Neutrophil (primary cell): Measurements from ENCODE around the gene PCGF5.
"Not testable (repeated sequence)": the region's sequence is repeated elsewhere in the genome, so short reads cannot be mapped to it uniquely, and the experiment has no call there.

Source experiments
- H3K27ac ChIP-seq: fragments of 200-600 bp; sonication (generic); 2 replicates; pipeline ENCODE4 v1.5.1; 2016; ENCODE audit warnings: mild to moderate bottlenecking, moderate library complexity
- H3K27me3 ChIP-seq: fragments of 200-600 bp; sonication (generic); 2 replicates; pipeline ENCODE4 v1.6.0; 2016; ENCODE audit warnings: mild to moderate bottlenecking
- H3K36me3 ChIP-seq: fragments of 200-600 bp; sonication (generic); 2 replicates; pipeline ENCODE4 v1.5.1; 2017
- H3K4me1 ChIP-seq, 2 experiments: fragments of 200-600 bp in 1 of 2; sonication (generic) in 1 of 2; 1 replicate in 1 of 2; 2 replicates in 1 of 2; pipeline versions ENCODE4 v1.5.1 to v1.6.1; 2013 to 2016; ENCODE audit warnings: low read depth in 1 of 2, low read length in 1 of 2, mild to moderate bottlenecking in 1 of 2, moderate library complexity in 1 of 2; ENCODE audit not compliant: control insufficient read depth in 1 of 2, insufficient read depth in 1 of 2
- H3K4me3 ChIP-seq, 2 experiments: fragments of 200-600 bp in 1 of 2; sonication (generic) in 1 of 2; 1 replicate in 1 of 2; 2 replicates in 1 of 2; pipeline ENCODE4 v1.5.1; 2013 to 2016; ENCODE audit warnings: low read depth in 1 of 2, low read length in 1 of 2, mild to moderate bottlenecking in 1 of 2, moderate library complexity in 1 of 2
- H3K9me3 ChIP-seq: fragments of 200-600 bp; sonication (generic); 2 replicates; pipeline ENCODE4 v1.5.1; 2016
- CTCF ChIP-seq: fragments of 200-600 bp; sonication (generic); IDR thresholded peaks from 2 replicates; pipeline ENCODE4 v1.5.1; 2016; ENCODE audit warnings: antibody characterized with exemption

PCGF5 gene

GRCh38 chr10:91253300-91253699 lies 32.8 kb downstream of the PCGF5 start:
- Histone ChIP-seq H3K27me3 (no peaks in the 10 kb centered on the region), H3K36me3 (peaks cover 29% of the 10 kb centered on the region), H3K4me3 (no peak overlapping the region), H3K4me1 (no peaks in the 10 kb centered on the region), H3K27ac (no peak overlapping the region), H3K9me3 (no peaks in the 10 kb centered on the region)
- no peak for TF ChIP-seq CTCF

- H3K4me1 ChIP-seq: no peaks in the 10 kb centered on the region
- no peak for TF ChIP-seq CTCF
- H3K36me3 ChIP-seq: peaks cover 29% of the 10 kb centered on the region
These were observed 36.8 kb downstream of the PCGF5 start for GRCh38 chr10:91257310-91257709.

GRCh38 chr10:91260417-91260816 lies 40.0 kb downstream of the PCGF5 start:
- H3K9me3 ChIP-seq, H3K4me3 ChIP-seq, H3K27ac ChIP-seq, H3K4me1 ChIP-seq, H3K27me3 ChIP-seq, H3K36me3 ChIP-seq: not testable (repeated sequence)

More at GRCh38 chr10:91257310-91257709, 36.8 kb downstream of the PCGF5 start:
- H3K27ac ChIP-seq: no peak overlapping the region
- no peaks in the 10 kb centered on the region for H3K9me3 ChIP-seq
- H3K27me3 ChIP-seq: no peaks in the 10 kb centered on the region
- H3K4me3 ChIP-seq: no peak overlapping the region

GRCh38 chr10:91271886-91272285 lies 51.4 kb downstream of the PCGF5 start:
- Histone ChIP-seq H3K36me3 (peaks cover 25% of the 10 kb centered on the region), H3K27ac (no peak overlapping the region), H3K4me3 (no peak overlapping the region), H3K27me3 (no peaks in the 10 kb centered on the region), H3K9me3 (no peaks in the 10 kb centered on the region), H3K4me1 (no peaks in the 10 kb centered on the region)
- no peak for TF ChIP-seq CTCF

- Histone ChIP-seq H3K9me3 (no peaks in the 10 kb centered on the region), H3K4me1 (no peaks in the 10 kb centered on the region), H3K36me3 (no peaks in the 10 kb centered on the region), H3K4me3 (no peak overlapping the region), H3K27ac (no peak overlapping the region), H3K27me3 (no peaks in the 10 kb centered on the region)
- TF ChIP-seq CTCF: no peak
These were observed 64.1 kb downstream of the PCGF5 start for GRCh38 chr10:91284486-91285090.

GRCh38 chr10:91286572-91286971 lies 66.1 kb downstream of the PCGF5 start:
- H3K4me1 ChIP-seq: no peaks in the 10 kb centered on the region
- no peak overlapping the region for H3K4me3 ChIP-seq
- H3K9me3 ChIP-seq: no peaks in the 10 kb centered on the region
- no peak overlapping the region for H3K27ac ChIP-seq
- no peak for TF ChIP-seq CTCF
- no peaks in the 10 kb centered on the region for H3K36me3 ChIP-seq
- H3K27me3 ChIP-seq: no peaks in the 10 kb centered on the region
